Ishikawa (cell line): ENCODE results near the gene SH2B2.

Experiments used
- CEBPB ChIP-seq: IDR thresholded peaks from 2 replicates; pipeline ENCODE4 v1.6.1; 2012
- CREB1 ChIP-seq: IDR thresholded peaks from 2 replicates; pipeline ENCODE4 v1.6.1; 2012; ENCODE audit warnings: low read depth
- EGR1 ChIP-seq: IDR thresholded peaks from 2 replicates; pipeline ENCODE4 v1.6.1; 2012
- EP300 ChIP-seq: IDR thresholded peaks from 2 replicates; pipeline ENCODE4 v1.6.1; 2012; ENCODE audit warnings: borderline replicate concordance
- FOXM1 ChIP-seq: IDR thresholded peaks from 2 replicates; pipeline ENCODE4 v1.6.1; 2012; ENCODE audit warnings: low read depth, borderline replicate concordance
- NFIC ChIP-seq: IDR thresholded peaks from 2 replicates; pipeline ENCODE4 v1.6.1; 2012
- RAD21 ChIP-seq: IDR thresholded peaks from 2 replicates; pipeline ENCODE4 v1.6.1; 2012; ENCODE audit warnings: low read depth
- TAF1 ChIP-seq: IDR thresholded peaks from 2 replicates; pipeline ENCODE4 v1.6.1; 2012; ENCODE audit warnings: low read depth, mild to moderate bottlenecking
- TCF12 ChIP-seq: IDR thresholded peaks from 2 replicates; pipeline ENCODE4 v1.6.1; 2012; ENCODE audit warnings: low read depth
- TEAD4 ChIP-seq: IDR thresholded peaks from 2 replicates; pipeline ENCODE4 v1.6.1; 2012
- YY1 ChIP-seq: IDR thresholded peaks from 2 replicates; pipeline ENCODE4 v1.6.1; 2012; ENCODE audit warnings: low read depth
- ZBTB7A ChIP-seq: IDR thresholded peaks from 2 replicates; pipeline ENCODE4 v1.6.1; 2012; ENCODE audit warnings: low read depth
- TF ChIP-seq, protein P1 (sequence below): IDR thresholded peaks from 2 replicates; pipeline ENCODE4 v1.6.1; 2012; ENCODE audit warnings: low read depth, mild to moderate bottlenecking
- TF ChIP-seq, protein P2 (sequence below): IDR thresholded peaks from 2 replicates; pipeline ENCODE4 v1.6.1; 2012
- TF ChIP-seq, protein P3 (sequence below): IDR thresholded peaks from 2 replicates; pipeline ENCODE4 v1.6.1; 2012

SH2B2 gene

DNA sequence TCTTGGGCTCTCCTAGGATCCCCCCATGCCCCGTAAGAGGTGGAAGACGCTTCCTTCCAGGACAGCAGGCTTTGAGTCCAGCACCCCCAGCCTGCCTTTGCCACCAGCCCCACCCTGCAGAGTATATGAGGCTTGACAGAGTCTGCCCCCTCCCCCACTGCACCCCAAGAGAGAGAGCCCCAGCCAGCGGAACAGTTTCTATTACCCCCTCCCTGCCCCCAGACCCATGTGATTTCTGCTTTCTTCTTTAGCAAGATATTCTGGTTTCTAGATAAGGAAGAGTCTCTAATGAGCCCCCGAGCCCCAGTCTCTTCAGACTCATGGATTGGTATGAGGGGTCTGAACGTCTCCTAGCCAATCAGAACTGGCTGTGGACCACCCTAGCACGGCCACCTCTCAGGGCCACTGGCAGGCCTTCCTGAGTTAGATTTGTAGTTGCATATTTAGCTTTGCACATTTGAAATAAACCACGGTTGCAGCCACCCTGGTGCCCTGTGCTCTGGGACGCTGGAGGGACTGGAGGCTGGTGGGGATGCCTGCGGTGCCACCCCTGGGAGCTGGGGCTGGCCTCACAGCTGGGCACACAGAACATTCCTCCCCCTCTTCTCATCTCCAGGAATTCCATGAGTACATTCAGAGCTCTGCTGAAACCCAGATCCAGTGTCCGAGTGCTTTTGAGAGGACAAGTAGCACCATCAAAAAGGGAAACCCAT, 3.0 kb upstream of the SH2B2 start:
- TF ChIP-seq CEBPB (no peak), EGR1 (no peak), EP300 (no peak), NFIC (no peak), FOXM1 (no peak), RAD21 (no peak), TAF1 (no peak), ZBTB7A (no peak), TEAD4 (no peak), YY1 (no peak), CREB1 (no peak), TCF12 (no peak)
- TF ChIP-seq, protein P1, sequence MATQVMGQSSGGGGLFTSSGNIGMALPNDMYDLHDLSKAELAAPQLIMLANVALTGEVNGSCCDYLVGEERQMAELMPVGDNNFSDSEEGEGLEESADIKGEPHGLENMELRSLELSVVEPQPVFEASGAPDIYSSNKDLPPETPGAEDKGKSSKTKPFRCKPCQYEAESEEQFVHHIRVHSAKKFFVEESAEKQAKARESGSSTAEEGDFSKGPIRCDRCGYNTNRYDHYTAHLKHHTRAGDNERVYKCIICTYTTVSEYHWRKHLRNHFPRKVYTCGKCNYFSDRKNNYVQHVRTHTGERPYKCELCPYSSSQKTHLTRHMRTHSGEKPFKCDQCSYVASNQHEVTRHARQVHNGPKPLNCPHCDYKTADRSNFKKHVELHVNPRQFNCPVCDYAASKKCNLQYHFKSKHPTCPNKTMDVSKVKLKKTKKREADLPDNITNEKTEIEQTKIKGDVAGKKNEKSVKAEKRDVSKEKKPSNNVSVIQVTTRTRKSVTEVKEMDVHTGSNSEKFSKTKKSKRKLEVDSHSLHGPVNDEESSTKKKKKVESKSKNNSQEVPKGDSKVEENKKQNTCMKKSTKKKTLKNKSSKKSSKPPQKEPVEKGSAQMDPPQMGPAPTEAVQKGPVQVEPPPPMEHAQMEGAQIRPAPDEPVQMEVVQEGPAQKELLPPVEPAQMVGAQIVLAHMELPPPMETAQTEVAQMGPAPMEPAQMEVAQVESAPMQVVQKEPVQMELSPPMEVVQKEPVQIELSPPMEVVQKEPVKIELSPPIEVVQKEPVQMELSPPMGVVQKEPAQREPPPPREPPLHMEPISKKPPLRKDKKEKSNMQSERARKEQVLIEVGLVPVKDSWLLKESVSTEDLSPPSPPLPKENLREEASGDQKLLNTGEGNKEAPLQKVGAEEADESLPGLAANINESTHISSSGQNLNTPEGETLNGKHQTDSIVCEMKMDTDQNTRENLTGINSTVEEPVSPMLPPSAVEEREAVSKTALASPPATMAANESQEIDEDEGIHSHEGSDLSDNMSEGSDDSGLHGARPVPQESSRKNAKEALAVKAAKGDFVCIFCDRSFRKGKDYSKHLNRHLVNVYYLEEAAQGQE: no peak
- TF ChIP-seq, protein P2, sequence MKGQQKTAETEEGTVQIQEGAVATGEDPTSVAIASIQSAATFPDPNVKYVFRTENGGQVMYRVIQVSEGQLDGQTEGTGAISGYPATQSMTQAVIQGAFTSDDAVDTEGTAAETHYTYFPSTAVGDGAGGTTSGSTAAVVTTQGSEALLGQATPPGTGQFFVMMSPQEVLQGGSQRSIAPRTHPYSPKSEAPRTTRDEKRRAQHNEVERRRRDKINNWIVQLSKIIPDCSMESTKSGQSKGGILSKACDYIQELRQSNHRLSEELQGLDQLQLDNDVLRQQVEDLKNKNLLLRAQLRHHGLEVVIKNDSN: no peak

DNA sequence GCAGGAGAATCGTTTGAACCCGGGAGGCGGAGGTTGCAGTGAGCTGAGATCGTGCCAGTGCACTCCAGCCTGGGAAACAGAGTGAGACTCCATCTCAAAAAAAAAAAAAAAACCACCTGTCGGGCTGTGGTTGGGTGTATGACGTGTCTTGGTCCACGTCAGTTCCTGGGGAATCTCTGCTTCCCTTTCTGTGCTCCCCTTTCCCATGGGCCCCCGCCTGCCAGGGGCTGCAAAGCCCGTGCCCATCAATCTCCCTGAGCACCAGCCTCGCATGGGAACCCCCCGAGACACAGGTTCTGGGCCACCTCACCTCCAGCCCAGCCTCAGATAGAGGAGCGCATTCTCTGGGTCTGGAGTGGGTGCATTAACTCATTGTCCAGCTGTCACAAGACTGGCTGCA, 2.3 kb upstream of the SH2B2 start:
- TF ChIP-seq EP300: no peak
- TF ChIP-seq TAF1: no peak
- TF ChIP-seq YY1: no peak
- TF ChIP-seq, protein P3, sequence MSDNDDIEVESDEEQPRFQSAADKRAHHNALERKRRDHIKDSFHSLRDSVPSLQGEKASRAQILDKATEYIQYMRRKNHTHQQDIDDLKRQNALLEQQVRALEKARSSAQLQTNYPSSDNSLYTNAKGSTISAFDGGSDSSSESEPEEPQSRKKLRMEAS: no peak
- TF ChIP-seq CREB1: no peak
- no peak for TF ChIP-seq TEAD4
- no peak for TF ChIP-seq FOXM1

DNA sequence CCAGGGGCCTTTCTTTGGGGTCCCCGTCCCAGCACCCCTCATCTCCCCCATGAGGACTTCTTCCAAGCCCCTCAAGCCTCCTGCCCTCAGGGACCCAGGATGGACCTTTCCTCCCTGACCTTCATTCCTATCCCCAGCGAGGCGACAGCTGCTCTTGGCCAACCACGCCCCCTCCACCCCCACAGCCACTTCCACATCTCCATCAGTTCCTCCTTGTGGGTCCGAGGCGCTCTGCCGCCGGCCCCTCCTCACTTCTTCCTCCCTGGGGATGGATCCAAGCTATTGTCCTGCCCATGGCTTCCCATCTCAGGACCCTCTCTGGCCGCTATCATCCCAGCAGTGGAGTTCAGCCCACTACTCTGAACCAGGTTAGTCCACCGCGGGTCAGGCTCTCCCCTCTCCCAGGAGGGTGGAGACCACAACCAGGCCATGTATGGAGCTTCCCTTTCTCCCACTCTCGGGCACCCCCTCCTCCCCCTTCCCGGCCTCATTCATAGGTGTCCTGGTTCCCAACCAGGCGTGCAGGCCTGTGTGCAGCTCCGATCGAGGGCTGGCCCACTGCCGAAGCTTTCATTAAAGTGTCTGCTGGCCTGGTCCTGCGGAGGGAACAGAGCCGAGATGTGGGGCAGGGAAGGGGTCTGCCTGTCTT, 1.7 kb upstream of the SH2B2 start:
- TF ChIP-seq, protein P2: no peak
- TF ChIP-seq YY1 (no peak), CEBPB (no peak), NFIC (no peak), EP300 (no peak), FOXM1 (no peak), RAD21 (no peak), TEAD4 (no peak), TAF1 (no peak), TCF12 (no peak), ZBTB7A (no peak), CREB1 (no peak), EGR1 (no peak)
- TF ChIP-seq, protein P3: no peak
- TF ChIP-seq, protein P1: no peak

DNA sequence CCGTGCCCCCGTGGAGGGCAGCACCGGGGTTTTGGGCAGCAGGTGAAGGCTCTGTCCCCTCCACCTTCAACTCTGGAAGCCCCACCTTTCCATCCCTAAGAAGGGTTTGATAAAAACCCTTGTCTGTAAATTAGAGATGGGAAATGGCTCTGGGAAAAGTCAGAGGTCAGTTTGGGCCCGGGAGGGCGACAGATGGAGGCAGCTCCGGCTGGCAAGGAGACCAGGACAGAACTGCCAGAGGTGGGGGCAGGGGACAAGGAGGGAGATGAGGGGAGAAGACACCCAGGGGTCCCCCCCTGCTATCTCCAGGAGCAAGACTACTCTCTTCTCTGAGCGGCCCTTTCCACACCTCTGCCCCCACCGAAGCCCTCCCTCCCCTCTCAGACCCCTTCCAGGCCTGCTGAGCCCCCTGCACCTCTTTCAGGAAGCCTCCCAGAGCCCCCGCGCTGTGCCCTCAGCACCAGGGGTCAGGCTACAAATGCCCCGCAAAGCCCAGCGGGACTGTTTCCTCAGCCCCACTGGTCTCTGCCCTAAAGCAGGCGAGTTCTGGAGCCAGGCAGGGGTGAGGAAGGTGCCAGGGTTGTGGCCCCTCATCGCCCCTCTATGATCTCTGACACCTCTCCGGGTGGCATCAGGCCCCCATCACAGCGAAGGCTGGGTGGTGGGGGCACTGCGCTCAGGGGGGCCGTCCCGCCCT, 980 bp upstream of the SH2B2 start:
- TF ChIP-seq YY1: no peak
- no peak for TF ChIP-seq FOXM1
- no peak for TF ChIP-seq CEBPB
- TF ChIP-seq TEAD4: no peak
- TF ChIP-seq RAD21: no peak
- TF ChIP-seq ZBTB7A: no peak
